PFSK-1 (cell line): ENCODE data around the gene S100P.

Experiments used
- FOXP2 ChIP-seq: optimal IDR thresholded peaks from 2 replicates; pipeline ENCODE3; 2011; ENCODE audit warnings: borderline replicate concordance, control low read depth, inconsistent platforms; ENCODE audit not compliant: insufficient read depth; ENCODE audit errors: extremely low read length, extremely low read depth
- POLR2AphosphoS5 ChIP-seq: IDR thresholded peaks from 2 replicates; pipeline ENCODE4 v1.6.1; 2012; ENCODE audit warnings: low read depth, mild to moderate bottlenecking, control low read depth, low read length, moderate library complexity
- REST ChIP-seq, 2 experiments: IDR thresholded peaks; 2 replicates each; pipeline versions ENCODE4 v1.6.1 to v1.8.0; 2011 to 2012; ENCODE audit warnings: low read depth in 2 of 2, low read length in 2 of 2, control low read depth in 1 of 2, inconsistent platforms in 1 of 2, mild to moderate bottlenecking in 1 of 2, moderate library complexity in 1 of 2; ENCODE audit not compliant: insufficient read depth in 1 of 2
- SIN3A ChIP-seq: IDR thresholded peaks from 2 replicates; pipeline ENCODE4 v1.6.1; 2012; ENCODE audit warnings: mild to moderate bottlenecking, low read length, moderate library complexity, borderline replicate concordance; ENCODE audit not compliant: insufficient read depth
- TAF1 ChIP-seq: IDR thresholded peaks from 2 replicates; pipeline ENCODE4 v1.6.1; 2012; ENCODE audit warnings: low read length, control low read depth, borderline replicate concordance; ENCODE audit not compliant: insufficient read depth

- TF ChIP-seq TAF1: no peak
- TF ChIP-seq REST (IDR thresholded peaks at IDR 0.05; ENCODE audit: insufficient read depth in 1 of 2, low read depth in 2 of 2, low read length in 2 of 2): no peak
- no peak for TF ChIP-seq POLR2AphosphoS5
- no peak for TF ChIP-seq SIN3A
- TF ChIP-seq FOXP2: no peak
Measured at GRCh38 chr4:6699388-6699787, 5.7 kb downstream of the S100P start.
